ENCODE results near the gene TACSTD2. TPM values are rescaled to one million over a fixed set of nuclear protein-coding genes. Genes with fewer than 3 reads are reported as not detected.

TACSTD2 gene
- total RNA-seq, 3 donors from 2014 or later (not counting 1 experiment from before 2014, with no cell fraction given), result 0.21 TPM; not detected in 2

DNA sequence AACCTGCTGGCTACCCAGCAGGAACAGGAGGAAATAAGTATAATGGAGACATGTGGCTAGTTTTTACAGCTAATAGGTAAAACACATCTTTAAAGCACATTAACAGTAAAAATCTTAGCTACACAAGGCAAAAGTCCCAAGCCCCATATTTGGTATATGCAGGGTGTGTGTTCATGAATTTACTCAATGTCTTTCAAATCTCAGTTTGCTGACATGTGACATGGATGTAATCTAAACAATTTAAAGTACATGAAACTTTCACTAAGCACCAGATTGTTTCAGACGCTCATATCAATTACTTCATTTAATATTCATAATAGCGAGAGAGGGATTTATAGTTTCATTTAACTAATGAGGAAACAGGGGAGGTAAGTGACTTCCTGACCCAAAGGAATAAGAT lies 3.9 kb downstream of the TACSTD2 start:
- Histone ChIP-seq H3K9me3 (ENCODE audit: control insufficient read depth, insufficient read depth, low read length) (no peaks in the 10 kb centered on the region), H3K27ac (ENCODE audit: low read length) (no peak overlapping the region), H3K4me3 (ENCODE audit: low read length) (no peak overlapping the region), H3K4me1 (ENCODE audit: control insufficient read depth, insufficient read depth, low read length) (peaks cover 11% of the 10 kb centered on the region), H3K36me3 (ENCODE audit: control insufficient read depth, insufficient read depth, low read length) (no peaks in the 10 kb centered on the region), H3K27me3 (ENCODE audit: control insufficient read depth, insufficient read depth, low read length) (peaks cover 25% of the 10 kb centered on the region)
- no peak overlapping the region for H3K4me3 Mint-ChIP-seq
- DNase-seq (no peak), ATAC-seq (no peak)
- H3K36me3 Mint-ChIP-seq, result no peaks in the 10 kb centered on the region
- intact Hi-C loops (cut with micrococcal nuclease), result no loop called here
- H3K27ac Mint-ChIP-seq, result no peak overlapping the region
- peaks cover 6 to 16% of the 10 kb centered on the region in 2 donors for H3K4me1 Mint-ChIP-seq
- peaks cover 51 to 72% of the 10 kb centered on the region in 2 donors for H3K27me3 Mint-ChIP-seq (ENCODE audit: low read depth in 2 of 2)
- no peaks in the 10 kb centered on the region for H3K9me3 Mint-ChIP-seq
- TF ChIP-seq, protein P1, sequence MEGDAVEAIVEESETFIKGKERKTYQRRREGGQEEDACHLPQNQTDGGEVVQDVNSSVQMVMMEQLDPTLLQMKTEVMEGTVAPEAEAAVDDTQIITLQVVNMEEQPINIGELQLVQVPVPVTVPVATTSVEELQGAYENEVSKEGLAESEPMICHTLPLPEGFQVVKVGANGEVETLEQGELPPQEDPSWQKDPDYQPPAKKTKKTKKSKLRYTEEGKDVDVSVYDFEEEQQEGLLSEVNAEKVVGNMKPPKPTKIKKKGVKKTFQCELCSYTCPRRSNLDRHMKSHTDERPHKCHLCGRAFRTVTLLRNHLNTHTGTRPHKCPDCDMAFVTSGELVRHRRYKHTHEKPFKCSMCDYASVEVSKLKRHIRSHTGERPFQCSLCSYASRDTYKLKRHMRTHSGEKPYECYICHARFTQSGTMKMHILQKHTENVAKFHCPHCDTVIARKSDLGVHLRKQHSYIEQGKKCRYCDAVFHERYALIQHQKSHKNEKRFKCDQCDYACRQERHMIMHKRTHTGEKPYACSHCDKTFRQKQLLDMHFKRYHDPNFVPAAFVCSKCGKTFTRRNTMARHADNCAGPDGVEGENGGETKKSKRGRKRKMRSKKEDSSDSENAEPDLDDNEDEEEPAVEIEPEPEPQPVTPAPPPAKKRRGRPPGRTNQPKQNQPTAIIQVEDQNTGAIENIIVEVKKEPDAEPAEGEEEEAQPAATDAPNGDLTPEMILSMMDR (IDR thresholded peaks at IDR 0.05), result no peak
- no CpG with 5 or more reads among the region's 2 CpGs for WGBS (ENCODE audit: insufficient coverage)

DNA sequence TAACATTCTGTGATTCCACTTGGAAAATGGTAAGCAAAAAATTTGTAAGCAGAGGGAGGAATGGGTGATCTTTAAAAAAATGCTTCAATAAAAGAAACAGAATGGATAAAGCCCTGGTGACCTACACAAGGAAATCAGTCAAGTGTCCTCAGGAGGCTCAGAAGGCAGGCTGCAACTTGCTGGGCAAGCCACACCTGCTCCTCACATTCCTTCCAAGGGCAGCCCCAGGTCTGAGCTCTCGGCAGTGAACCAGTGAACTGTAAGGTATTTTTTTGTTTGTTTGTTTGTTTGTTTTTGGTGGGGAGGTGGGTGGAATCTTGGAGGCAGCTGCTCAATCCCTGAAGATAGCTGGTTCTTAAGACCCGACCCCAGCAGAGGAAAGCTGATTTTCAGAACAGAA lies 4.4 kb downstream of the TACSTD2 start:
- WGBS (ENCODE audit: insufficient coverage), result 93% methylated on average over 2 of the region's 2 CpGs
- H3K4me1 Mint-ChIP-seq, result peaks cover 6 to 15% of the 10 kb centered on the region in 2 donors
- no peaks in the 10 kb centered on the region for H3K9me3 Mint-ChIP-seq
- Histone ChIP-seq H3K36me3 (ENCODE audit: control insufficient read depth, insufficient read depth, low read length) (no peaks in the 10 kb centered on the region), H3K4me1 (ENCODE audit: control insufficient read depth, insufficient read depth, low read length) (peaks cover 11% of the 10 kb centered on the region), H3K27ac (ENCODE audit: low read length) (no peak overlapping the region), H3K27me3 (ENCODE audit: control insufficient read depth, insufficient read depth, low read length) (peaks cover 23% of the 10 kb centered on the region), H3K9me3 (ENCODE audit: control insufficient read depth, insufficient read depth, low read length) (no peaks in the 10 kb centered on the region), H3K4me3 (ENCODE audit: low read length) (no peak overlapping the region)
- H3K27me3 Mint-ChIP-seq (ENCODE audit: low read depth in 2 of 2), result peaks cover 47 to 69% of the 10 kb centered on the region in 2 donors
- intact Hi-C loops (cut with micrococcal nuclease), result no loop called here
- ATAC-seq (no peak), DNase-seq (no peak)
- H3K4me3 Mint-ChIP-seq, result no peak overlapping the region
- TF ChIP-seq, protein P1 (IDR thresholded peaks at IDR 0.05), result no peak
- H3K27ac Mint-ChIP-seq, result no peak overlapping the region
- no peaks in the 10 kb centered on the region for H3K36me3 Mint-ChIP-seq

DNA sequence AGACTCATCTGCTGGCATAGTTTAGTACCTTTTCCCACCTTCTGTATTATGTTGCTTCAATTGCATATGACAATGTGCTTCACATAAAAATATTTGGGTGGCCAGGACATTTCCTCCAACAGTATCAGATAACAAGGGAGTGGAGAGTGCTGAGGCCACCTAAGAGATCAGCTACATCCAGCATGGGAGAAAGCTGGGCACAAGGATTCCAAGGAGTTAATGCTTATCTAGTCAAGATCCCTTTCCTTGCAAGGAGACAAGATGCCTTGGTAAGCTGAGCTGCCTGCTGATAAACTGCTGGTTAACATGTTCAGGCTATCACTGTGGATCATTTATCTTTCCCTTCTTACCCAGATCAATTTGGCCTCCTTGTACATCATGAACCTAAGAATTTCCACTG lies 5.4 kb downstream of the TACSTD2 start:
- Histone ChIP-seq H3K27ac (ENCODE audit: low read length) (no peak overlapping the region), H3K9me3 (ENCODE audit: control insufficient read depth, insufficient read depth, low read length) (no peaks in the 10 kb centered on the region), H3K36me3 (ENCODE audit: control insufficient read depth, insufficient read depth, low read length) (no peaks in the 10 kb centered on the region), H3K27me3 (ENCODE audit: control insufficient read depth, insufficient read depth, low read length) (peaks cover 16% of the 10 kb centered on the region), H3K4me1 (ENCODE audit: control insufficient read depth, insufficient read depth, low read length) (peaks cover 9% of the 10 kb centered on the region), H3K4me3 (ENCODE audit: low read length) (no peak overlapping the region)
- no peak for DNase-seq
- Mint-ChIP-seq H3K9me3 (no peaks in the 10 kb centered on the region), H3K4me1 (peaks cover 6 to 10% of the 10 kb centered on the region in 2 donors), H3K27ac (no peak overlapping the region), H3K27me3 (ENCODE audit: low read depth in 2 of 2) (peaks cover 42 to 65% of the 10 kb centered on the region in 2 donors), H3K36me3 (no peaks in the 10 kb centered on the region), H3K4me3 (no peak overlapping the region)
- intact Hi-C loops (cut with micrococcal nuclease), result no loop called here
- ATAC-seq, result no peak
- TF ChIP-seq, protein P1 (IDR thresholded peaks at IDR 0.05), result no peak

DNA sequence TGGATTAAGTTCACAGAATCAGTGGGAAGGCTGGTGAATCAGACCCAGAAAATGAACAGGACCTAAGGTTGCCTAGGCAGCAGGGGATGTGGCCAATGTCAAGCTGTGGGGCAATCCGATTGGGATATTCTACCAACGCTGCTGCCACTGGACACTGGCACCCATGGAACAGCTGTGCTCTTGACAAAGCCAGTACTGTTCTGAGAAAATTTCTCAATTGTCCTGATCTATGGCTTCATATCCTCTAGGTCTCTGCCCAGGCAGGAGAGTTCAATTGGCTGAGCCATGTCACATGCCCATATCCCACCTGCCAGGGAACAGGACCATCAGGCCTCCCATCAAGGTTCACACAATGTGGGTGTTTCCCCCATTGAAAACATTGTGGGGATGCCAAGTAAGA lies 6.2 kb downstream of the TACSTD2 start:
- Mint-ChIP-seq H3K27me3 (ENCODE audit: low read depth in 2 of 2) (peaks cover 38 to 62% of the 10 kb centered on the region in 2 donors), H3K4me1 (peaks cover 0 to 2% of the 10 kb centered on the region in 2 donors), H3K4me3 (no peak overlapping the region), H3K27ac (no peak overlapping the region), H3K9me3 (no peaks in the 10 kb centered on the region), H3K36me3 (no peaks in the 10 kb centered on the region)
- no peak overlapping the region for H3K27ac ChIP-seq (ENCODE audit: low read length)
- TF ChIP-seq, protein P1 (IDR thresholded peaks at IDR 0.05), result no peak
- H3K9me3 ChIP-seq (ENCODE audit: control insufficient read depth, insufficient read depth, low read length), result no peaks in the 10 kb centered on the region
- no peaks in the 10 kb centered on the region for H3K36me3 ChIP-seq (ENCODE audit: control insufficient read depth, insufficient read depth, low read length)
- no peak overlapping the region for H3K4me3 ChIP-seq (ENCODE audit: low read length)
- intact Hi-C loops (cut with micrococcal nuclease), result no loop called here
- H3K27me3 ChIP-seq (ENCODE audit: control insufficient read depth, insufficient read depth, low read length), result peaks cover 8% of the 10 kb centered on the region
- no peak for ATAC-seq
- H3K4me1 ChIP-seq (ENCODE audit: control insufficient read depth, insufficient read depth, low read length), result peaks cover 1% of the 10 kb centered on the region
- no peak for DNase-seq
- 96% methylated on average over 2 of the region's 2 CpGs for WGBS (ENCODE audit: insufficient coverage)

All from natural killer cell (primary cell).